ENCODE measurements around the gene NPHS1.
A peak's percentile ranks its signal among the peaks of the same experiment; 100 is the strongest.
"Not testable (repeated sequence)": the region's sequence is repeated elsewhere in the genome, so short reads cannot be mapped to it uniquely, and the experiment has no call there.

The NPHS1 gene

GRCh38 chr19:35846038-35846668 is 6.2 kb downstream of the NPHS1 start:
- no peak for DNase-seq

- DNase-seq = peak; percentile 34
These were observed 6.9 kb downstream of the NPHS1 start for GRCh38 chr19:35845215-35846037.

GRCh38 chr19:35844482-35845214 is 7.7 kb downstream of the NPHS1 start:
- no peak for DNase-seq

- peak; percentile 52 for DNase-seq
These were observed 8.4 kb downstream of the NPHS1 start for GRCh38 chr19:35843676-35844481.

GRCh38 chr19:35842666-35843272 is 9.5 kb downstream of the NPHS1 start:
- DNase-seq = no peak

- no peak for DNase-seq
These were observed 10.2 kb downstream of the NPHS1 start for GRCh38 chr19:35841961-35842595.

GRCh38 chr19:35836096-35836495 is 16.2 kb downstream of the NPHS1 start:
- not testable (repeated sequence) for DNase-seq

GRCh38 chr19:35833972-35834371 is 18.3 kb downstream of the NPHS1 start:
- no peak for DNase-seq

- DNase-seq = no peak
These were observed 20.2 kb downstream of the NPHS1 start for GRCh38 chr19:35832054-35832453.

- no peak for DNase-seq
These were observed 21.3 kb downstream of the NPHS1 start for GRCh38 chr19:35830986-35831385.

- peak; percentile 75 for DNase-seq
These were observed 23.5 kb downstream of the NPHS1 start for GRCh38 chr19:35828692-35829301.

GRCh38 chr19:35824150-35824549 is 28.2 kb downstream of the NPHS1 start:
- no peak for DNase-seq

- no peak for DNase-seq
These were observed 29.7 kb downstream of the NPHS1 start for GRCh38 chr19:35822579-35822978.

GRCh38 chr19:35818445-35818844 is 33.9 kb downstream of the NPHS1 start:
- no peak for DNase-seq

- DNase-seq = no peak
These were observed 35.5 kb downstream of the NPHS1 start for GRCh38 chr19:35816846-35817245.

GRCh38 chr19:35816262-35816661 is 36.0 kb downstream of the NPHS1 start:
- no peak for DNase-seq

- DNase-seq = no peak
These were observed 39.0 kb downstream of the NPHS1 start for GRCh38 chr19:35813043-35813890.

- no peak for DNase-seq
These were observed 39.9 kb downstream of the NPHS1 start, which contains the start of gene PRODH2 for GRCh38 chr19:35812220-35813042. PRODH2 (minus strand) TSS chr19:35812845; CDS start chr19:35812805, 40 bp downstream.
